GM23338 (cell line): Measurements from ENCODE around the gene SLCO4C1. TPM values are rescaled to one million over a fixed set of nuclear protein-coding genes. Genes with fewer than 3 reads are reported as not detected.

Experiments used
- ATAC-seq: fragments of 200-7000 bp; cut with Tn5 transposase; 3 replicates; pipeline ENCODE4 v1.9.1; 2020
- DNase-seq: peaks from one replicate; pipeline ENCODE4 v3.0.0-alpha.2; 2015; ENCODE audit warnings: low spot score
- H2AFZ ChIP-seq: fragments of 200-600 bp; sonication (generic); 2 replicates; pipeline ENCODE4 v1.8.0; 2016; ENCODE audit warnings: antibody characterized with exemption, mild to moderate bottlenecking, moderate library complexity
- H3F3A ChIP-seq: fragments of 200-600 bp; sonication (generic); replicated peaks from 2 replicates; pipeline ENCODE4 v1.8.0; 2017; ENCODE audit warnings: antibody characterized with exemption, mixed run types, low read depth
- H3K27ac ChIP-seq: fragments of 200-600 bp; sonication (generic); 2 replicates; pipeline ENCODE4 v1.6.1; 2016; ENCODE audit warnings: low read depth
- H3K27me3 ChIP-seq: fragments of 200-600 bp; sonication (generic); 2 replicates; pipeline ENCODE4 v1.8.0; 2016; ENCODE audit warnings: mild to moderate bottlenecking, mixed run types, moderate library complexity; ENCODE audit not compliant: insufficient read depth
- H3K36me3 ChIP-seq: fragments of 200-600 bp; sonication (generic); 2 replicates; pipeline ENCODE4 v1.8.0; 2016; ENCODE audit warnings: mild to moderate bottlenecking; ENCODE audit not compliant: insufficient read depth
- H3K4me1 ChIP-seq: fragments of 200-600 bp; sonication (generic); 2 replicates; pipeline ENCODE4 v1.8.0; 2016; ENCODE audit warnings: mild to moderate bottlenecking, moderate library complexity; ENCODE audit not compliant: insufficient read depth
- H3K4me2 ChIP-seq: fragments of 200-600 bp; sonication (generic); 2 replicates; pipeline ENCODE4 v1.7.1; 2017; ENCODE audit warnings: mixed run types
- H3K4me3 ChIP-seq: fragments of 200-600 bp; sonication (generic); 2 replicates; pipeline ENCODE4 v1.6.1; 2016; ENCODE audit warnings: mixed run types
- H3K79me2 ChIP-seq: fragments of 200-600 bp; sonication (generic); replicated peaks from 2 replicates; pipeline ENCODE4 v1.8.0; 2017; ENCODE audit warnings: mild to moderate bottlenecking; ENCODE audit not compliant: insufficient read depth
- H3K9me2 ChIP-seq: fragments of 200-600 bp; sonication (generic); 2 replicates; pipeline ENCODE4 v1.8.0; 2017; ENCODE audit not compliant: insufficient read depth
- H4K20me1 ChIP-seq: fragments of 200-600 bp; sonication (generic); replicated peaks from 2 replicates; pipeline ENCODE4 v1.8.0; 2017; ENCODE audit warnings: mild to moderate bottlenecking; ENCODE audit not compliant: insufficient read depth
- H3K27ac Mint-ChIP-seq: 2 replicates; pipeline ENCODE4 v1.8.0; 2020; ENCODE audit warnings: inconsistent platforms, mild to moderate bottlenecking, moderate library complexity, mixed read lengths
- H3K27me3 Mint-ChIP-seq: 3 replicates; pipeline ENCODE4 v1.8.0; 2022; ENCODE audit warnings: low read depth, mild to moderate bottlenecking, moderate library complexity, mixed read lengths, inconsistent platforms; ENCODE audit not compliant: insufficient read depth, poor library complexity
- H3K36me3 Mint-ChIP-seq: 3 replicates; pipeline ENCODE4 v1.8.0; 2021; ENCODE audit warnings: low read depth, mild to moderate bottlenecking, inconsistent platforms, moderate library complexity, mixed read lengths
- H3K4me1 Mint-ChIP-seq: 3 replicates; pipeline ENCODE4 v1.8.0; 2020; ENCODE audit warnings: mild to moderate bottlenecking, inconsistent platforms, mixed read lengths
- H3K4me3 Mint-ChIP-seq: 3 replicates; pipeline ENCODE4 v1.8.0; 2021; ENCODE audit warnings: moderate library complexity, mild to moderate bottlenecking, inconsistent platforms, mixed read lengths
- H3K9me3 Mint-ChIP-seq: 3 replicates; pipeline ENCODE4 v1.8.0; 2020; ENCODE audit warnings: moderate library complexity, mild to moderate bottlenecking, inconsistent platforms, mixed read lengths
- CTCF ChIP-seq, 2 experiments: fragments of 200-600 bp in 1 of 2; sonication (generic) in 1 of 2; conservative IDR thresholded peaks; 2 replicates each; pipeline versions ENCODE4 v1.5.1 to v1.6.1; 2016 to 2017; ENCODE audit warnings: antibody characterized with exemption in 2 of 2, low read depth in 2 of 2, mild to moderate bottlenecking in 2 of 2, moderate library complexity in 1 of 2
- ETS1 ChIP-seq: IDR thresholded peaks from 2 replicates; pipeline ENCODE4 v1.6.1; 2016; ENCODE audit warnings: antibody characterized with exemption
- NANOG ChIP-seq: IDR thresholded peaks from 2 replicates; pipeline ENCODE4 v1.6.1; 2016; ENCODE audit warnings: antibody characterized with exemption, borderline replicate concordance
- POLR2AphosphoS5 ChIP-seq: IDR thresholded peaks from 2 replicates; pipeline ENCODE4 v1.6.1; 2016; ENCODE audit warnings: antibody characterized with exemption, low read depth
- REST ChIP-seq: IDR thresholded peaks from one replicate; pipeline ENCODE4 v1.6.1; 2018; ENCODE audit warnings: antibody characterized with exemption; ENCODE audit not compliant: unreplicated experiment
- STAT1 ChIP-seq: IDR thresholded peaks from one replicate; pipeline ENCODE4 v1.6.1; 2016; ENCODE audit warnings: antibody characterized with exemption; ENCODE audit not compliant: unreplicated experiment
- ZNF114 ChIP-seq: fragments of 250-450 bp; sonication (Bioruptor Pico); IDR thresholded peaks from 2 replicates; pipeline ENCODE4 v1.5.0; 2020; ENCODE audit warnings: mild to moderate bottlenecking, moderate library complexity
- ZNF331 ChIP-seq: fragments of 250-450 bp; sonication (Bioruptor Pico); IDR thresholded peaks from 2 replicates; pipeline ENCODE4 v1.5.0; 2020; ENCODE audit warnings: low read depth, mild to moderate bottlenecking, moderate library complexity
- ZNF462 ChIP-seq: fragments of 250-450 bp; sonication (Bioruptor Pico); IDR thresholded peaks from 2 replicates; pipeline ENCODE4 v1.5.0; 2020; ENCODE audit warnings: mild to moderate bottlenecking, moderate library complexity
- polyA plus RNA-seq: library from polyadenylated mRNA; unstranded; fragments of >200 nt; fragmentation: Nextera tagmentation; extraction: Ambion mirVana; gene quantifications from 2 replicates; pipeline ENCODE4 v1.2.1, GENCODE V29; 2016
- total RNA-seq: library from RNA; depleted of rRNA; stranded (reverse); fragments of >200 nt; shearing (Covaris generic); gene quantifications from 2 replicates; pipeline ENCODE4 v1.2.3, GENCODE V29; 2014

The SLCO4C1 gene
- total and polyA plus RNA-seq, 2 experiments from 2014 or later: 2.4 to 6.7 TPM

- H3K79me2 ChIP-seq: no peaks in the 10 kb centered on the region
- H4K20me1 ChIP-seq: no peaks in the 10 kb centered on the region
- peaks cover 3% of the 10 kb centered on the region; the same call in 1 of the 3 replicates for H3K36me3 Mint-ChIP-seq
- no peak overlapping the region for H3K27ac Mint-ChIP-seq
- no peaks in the 10 kb centered on the region for H3F3A ChIP-seq
- H3K4me1 Mint-ChIP-seq: peaks cover 2% of the 10 kb centered on the region; the same call in 2 of the 3 replicates
- H3K27ac ChIP-seq: no peak overlapping the region
- no peaks in the 10 kb centered on the region; the same call in 1 of the 2 replicates for H3K9me2 ChIP-seq
- peaks cover 5% of the 10 kb centered on the region; the same call in 2 of the 3 replicates for H3K9me3 Mint-ChIP-seq
- no peak for DNase-seq
- no peak overlapping the region for H3K4me3 ChIP-seq
- H3K36me3 ChIP-seq: no peaks in the 10 kb centered on the region
- H3K4me2 ChIP-seq: no peak overlapping the region
- no peak overlapping the region for H2AFZ ChIP-seq
- H3K4me3 Mint-ChIP-seq: no peak overlapping the region
- no peaks in the 10 kb centered on the region for H3K27me3 ChIP-seq
- no peaks in the 10 kb centered on the region for H3K4me1 ChIP-seq
- TF ChIP-seq ZNF114 (CRISPR knock-in tag): no peak
- TF ChIP-seq STAT1: no peak
- no peaks in the 10 kb centered on the region for H3K27me3 Mint-ChIP-seq
- no peak for ATAC-seq
These were observed 13.5 kb upstream of the SLCO4C1 start for GRCh38 chr5:102309586-102309985.

GRCh38 chr5:102307232-102307631 lies 11.1 kb upstream of the SLCO4C1 start:
- Histone ChIP-seq H2AFZ (no peak overlapping the region), H3K9me2 (no peaks in the 10 kb centered on the region; the same call in 1 of the 2 replicates), H3K27ac (no peak overlapping the region), H3K79me2 (no peaks in the 10 kb centered on the region), H3F3A (no peaks in the 10 kb centered on the region), H3K4me2 (no peak overlapping the region), H3K4me1 (no peaks in the 10 kb centered on the region), H3K27me3 (no peaks in the 10 kb centered on the region), H3K36me3 (no peaks in the 10 kb centered on the region), H3K4me3 (no peak overlapping the region), H4K20me1 (no peaks in the 10 kb centered on the region)
- DNase-seq (no peak), ATAC-seq (no peak)
- Mint-ChIP-seq H3K4me1 (no peaks in the 10 kb centered on the region), H3K9me3 (peaks cover 5% of the 10 kb centered on the region; the same call in 2 of the 3 replicates), H3K27ac (no peak overlapping the region), H3K4me3 (no peak overlapping the region), H3K36me3 (peaks cover 5% of the 10 kb centered on the region; the same call in 1 of the 3 replicates), H3K27me3 (no peaks in the 10 kb centered on the region)
- TF ChIP-seq NANOG (no peak), CTCF (conservative IDR thresholded peaks at IDR 0.05; ENCODE audit: low read depth in 2 of 2) (no peak), ZNF331 (CRISPR knock-in tag) (no peak), STAT1 (no peak), ETS1 (no peak), REST (no peak), ZNF462 (CRISPR knock-in tag) (no peak), POLR2AphosphoS5 (no peak)
